ENCODE results near the gene DPF1.
A peak's percentile ranks its signal among the peaks of the same experiment; 100 is the strongest.
"Not testable (repeated sequence)": the region's sequence is repeated elsewhere in the genome, so short reads cannot be mapped to it uniquely, and the experiment has no call there.

DPF1 gene

GRCh38 chr19:38250821-38251563, 27.0 kb upstream of the DPF1 start:
- no peak for DNase-seq (ENCODE audit: low spot score)

- no peak for DNase-seq (ENCODE audit: low spot score)
Observed at GRCh38 chr19:38250428-38250820, 26.4 kb upstream of the DPF1 start.

GRCh38 chr19:38248421-38248820, 24.4 kb upstream of the DPF1 start:
- DNase-seq (ENCODE audit: low spot score), result no peak

GRCh38 chr19:38247734-38248268, 23.8 kb upstream of the DPF1 start:
- no peak for DNase-seq (ENCODE audit: low spot score)

GRCh38 chr19:38247126-38247525, 23.1 kb upstream of the DPF1 start:
- DNase-seq (ENCODE audit: low spot score), result no peak

GRCh38 chr19:38245826-38246498, 21.9 kb upstream of the DPF1 start:
- no peak for DNase-seq (ENCODE audit: low spot score)

- no peak for DNase-seq (ENCODE audit: low spot score)
Observed at GRCh38 chr19:38243279-38243673, 19.3 kb upstream of the DPF1 start.

- DNase-seq (ENCODE audit: low spot score), result no peak
Observed at GRCh38 chr19:38239816-38240215, 15.8 kb upstream of the DPF1 start.

- no peak for DNase-seq (ENCODE audit: low spot score)
Observed at GRCh38 chr19:38234615-38235014, 10.6 kb upstream of the DPF1 start.

GRCh38 chr19:38233740-38234251, 9.8 kb upstream of the DPF1 start:
- DNase-seq (ENCODE audit: low spot score), result peak; percentile 86

GRCh38 chr19:38231918-38232317, 7.9 kb upstream of the DPF1 start:
- DNase-seq (ENCODE audit: low spot score), result no peak

GRCh38 chr19:38230506-38231133, 6.6 kb upstream of the DPF1 start:
- DNase-seq (ENCODE audit: low spot score), result not testable (repeated sequence)

GRCh38 chr19:38229585-38230073, 5.6 kb upstream of the DPF1 start:
- DNase-seq (ENCODE audit: low spot score), result peak; percentile 87

GRCh38 chr19:38228491-38229439, 4.7 kb upstream of the DPF1 start:
- no peak for DNase-seq (ENCODE audit: low spot score)

- no peak for DNase-seq (ENCODE audit: low spot score)
Observed at GRCh38 chr19:38228005-38228377, 4.0 kb upstream of the DPF1 start.

GRCh38 chr19:38227287-38228004, 3.4 kb upstream of the DPF1 start:
- no peak for DNase-seq (ENCODE audit: low spot score)

GRCh38 chr19:38224863-38225218, 819 bp upstream of the DPF1 start:
- not testable (repeated sequence) for DNase-seq (ENCODE audit: low spot score)

GRCh38 chr19:38223617-38224013, 407 bp downstream of the DPF1 start:
- no peak for DNase-seq (ENCODE audit: low spot score)

GRCh38 chr19:38223119-38223523, 901 bp downstream of the DPF1 start:
- DNase-seq (ENCODE audit: low spot score), result no peak

GRCh38 chr19:38221919-38222830, 1.8 kb downstream of the DPF1 start:
- no peak for DNase-seq (ENCODE audit: low spot score)

Data from NAMALWA (cell line).